WTC11 (cell line): ENCODE measurements around the gene CTIF. TPM values are rescaled to one million over a fixed set of nuclear protein-coding genes. Genes with fewer than 3 reads are reported as not detected.

ENCODE experiments used
- ATAC-seq: fragments of 200-7000 bp; cut with Tn5 transposase; 2 replicates; pipeline ENCODE4 v1.10.0; 2021; ENCODE audit warnings: mild to moderate bottlenecking, moderate library complexity
- CTCF ChIA-PET: fragments of 300-600 bp; sonication (Branson Sonifier 250); formaldehyde crosslinking; loops from one replicate; lab custom pipeline; 2021; ENCODE audit warnings: antibody characterized with exemption; lab: Charles Lee
- POLR2A ChIA-PET: fragments of 350-600 bp; sonication (Branson Sonifier 250); formaldehyde crosslinking; loops from one replicate; lab custom pipeline; 2021; ENCODE audit warnings: antibody characterized with exemption; lab: Charles Lee
- DNase-seq: peaks from one replicate; pipeline ENCODE4 v3.0.0; 2021; ENCODE audit warnings: low spot score
- H3K27ac Mint-ChIP-seq: 2 replicates; pipeline ENCODE4 v1.8.0; 2021; ENCODE audit warnings: mixed read lengths
- H3K27me3 Mint-ChIP-seq: 2 replicates; pipeline ENCODE4 v1.8.0; 2021; ENCODE audit warnings: low read depth, mild to moderate bottlenecking, moderate library complexity, mixed read lengths
- H3K36me3 Mint-ChIP-seq: 2 replicates; pipeline ENCODE4 v1.8.0; 2021; ENCODE audit warnings: mixed read lengths
- H3K4me1 Mint-ChIP-seq: 2 replicates; pipeline ENCODE4 v1.8.0; 2022; ENCODE audit warnings: mixed read lengths
- H3K4me3 Mint-ChIP-seq: 2 replicates; pipeline ENCODE4 v1.8.0; 2021; ENCODE audit warnings: mild to moderate bottlenecking, moderate library complexity, mixed read lengths
- H3K9me3 Mint-ChIP-seq: 2 replicates; pipeline ENCODE4 v1.8.0; 2021; ENCODE audit warnings: mixed read lengths
- FOXK1 ChIP-seq: sonication (generic); formaldehyde crosslinking; IDR thresholded peaks from 2 replicates; pipeline ENCODE4 v1.8.0; 2022; ENCODE audit warnings: mild to moderate bottlenecking, moderate library complexity, missing genetic modification reagents
- HMGA2 ChIP-seq: fragments of 250-450 bp; sonication (Bioruptor Pico); IDR thresholded peaks from 2 replicates; pipeline ENCODE4 v1.4.0; 2021; ENCODE audit warnings: mild to moderate bottlenecking, moderate library complexity
- NFE2L1 ChIP-seq: sonication (generic); formaldehyde crosslinking; IDR thresholded peaks from 2 replicates; pipeline ENCODE4 v1.8.1; 2023; ENCODE audit warnings: missing genetic modification reagents
- SMAD3 ChIP-seq: sonication (generic); formaldehyde crosslinking; IDR thresholded peaks from 2 replicates; pipeline ENCODE4 v1.8.0; 2022; ENCODE audit warnings: missing genetic modification reagents, mild to moderate bottlenecking, borderline replicate concordance
- SOX15 ChIP-seq: fragments of 250-450 bp; sonication (Bioruptor Pico); IDR thresholded peaks from 2 replicates; pipeline ENCODE4 v1.9.0; 2021; ENCODE audit warnings: mild to moderate bottlenecking
- SP1 ChIP-seq: sonication (generic); formaldehyde crosslinking; conservative IDR thresholded peaks from 2 replicates; pipeline ENCODE4 v1.8.1; 2022; ENCODE audit warnings: missing genetic modification reagents
- ZNF138 ChIP-seq: sonication (generic); formaldehyde crosslinking; conservative IDR thresholded peaks from 2 replicates; pipeline ENCODE4 v1.8.1; 2022; ENCODE audit warnings: mild to moderate bottlenecking, moderate library complexity, missing genetic modification reagents
- total RNA-seq: library from RNA; stranded (reverse); gene quantifications from 3 replicates; pipeline ENCODE4 v1.2.3, GENCODE V29; 2021
- TF ChIP-seq, protein P1 (sequence below): sonication (generic); formaldehyde crosslinking; conservative IDR thresholded peaks from 2 replicates; pipeline ENCODE4 v1.8.1; 2023; ENCODE audit warnings: mild to moderate bottlenecking, low read depth, missing genetic modification reagents, moderate library complexity
- TF ChIP-seq, protein P2 (sequence below): sonication (generic); formaldehyde crosslinking; IDR thresholded peaks from 2 replicates; pipeline ENCODE4 v1.8.1; 2023; ENCODE audit warnings: mild to moderate bottlenecking, moderate library complexity, missing genetic modification reagents
- TF ChIP-seq, protein P3 (sequence below): sonication (generic); formaldehyde crosslinking; IDR thresholded peaks from 2 replicates; pipeline ENCODE4 v1.8.0; 2022; ENCODE audit warnings: mild to moderate bottlenecking, missing genetic modification reagents
- TF ChIP-seq, protein P4 (sequence below): sonication (generic); formaldehyde crosslinking; IDR thresholded peaks from 2 replicates; pipeline ENCODE4 v1.8.0; 2022; ENCODE audit warnings: mild to moderate bottlenecking, missing genetic modification reagents
- TF ChIP-seq, protein P5 (sequence below): fragments of 250-450 bp; sonication (Bioruptor Pico); IDR thresholded peaks from 2 replicates; pipeline ENCODE4 v1.9.0; 2021; ENCODE audit warnings: mild to moderate bottlenecking, borderline replicate concordance
- TF ChIP-seq, protein P6 (sequence below): sonication (generic); formaldehyde crosslinking; IDR thresholded peaks from 2 replicates; pipeline ENCODE4 v1.8.0; 2023; ENCODE audit warnings: mild to moderate bottlenecking, missing genetic modification reagents
- TF ChIP-seq, protein P7 (sequence below): fragments of 250-450 bp; sonication (Bioruptor Pico); IDR thresholded peaks from 2 replicates; pipeline ENCODE4 v1.9.0; 2021; ENCODE audit warnings: mild to moderate bottlenecking

CTIF gene
- total RNA-seq, 1 experiment from 2014 or later: 28.5 TPM

DNA sequence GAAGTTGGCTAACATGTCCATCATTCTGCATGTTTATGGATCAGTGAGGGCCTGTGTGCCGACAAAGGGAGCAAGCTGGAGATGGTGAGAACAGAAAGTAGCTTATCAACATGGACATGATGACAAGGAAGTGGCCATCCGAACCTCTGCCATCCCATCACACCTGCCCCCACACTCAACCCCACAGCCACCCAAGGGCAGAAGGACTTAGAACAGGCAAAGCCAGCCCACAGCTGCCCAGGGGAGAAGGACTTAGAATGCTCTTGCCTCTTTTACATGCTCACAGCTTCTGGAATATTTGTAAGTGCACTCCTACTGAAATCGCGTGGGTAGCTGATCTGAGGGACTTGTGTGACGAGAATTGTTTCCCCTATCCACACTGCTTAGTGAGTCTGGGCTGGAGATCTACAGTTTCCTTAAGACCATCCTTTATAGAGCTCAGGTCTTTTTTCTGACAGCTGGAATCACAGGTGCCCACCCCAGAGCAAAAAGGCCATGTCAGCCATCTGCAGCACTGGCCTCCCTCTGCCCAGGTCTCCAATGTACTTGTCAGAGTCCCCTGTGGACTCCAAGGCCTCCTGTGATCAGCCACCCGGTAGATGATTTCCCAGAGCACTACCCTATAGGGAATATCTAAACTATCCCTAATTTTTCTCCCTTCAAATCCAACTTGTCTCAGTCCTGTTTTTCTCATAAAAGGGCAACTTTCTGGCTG, 257.8 kb downstream of the CTIF start:
- ATAC-seq: no peak
- Mint-ChIP-seq H3K4me3 (no peak overlapping the region), H3K27me3 (no peaks in the 10 kb centered on the region), H3K36me3 (no peaks in the 10 kb centered on the region), H3K4me1 (no peaks in the 10 kb centered on the region), H3K9me3 (no peaks in the 10 kb centered on the region), H3K27ac (no peak overlapping the region)
- ChIA-PET CTCF (interaction anchor here (1.2 kb wide), 1 partner anchor 19 kb away, joined by 3 read pairs; no protein-coding TSS in a partner anchor), POLR2A (no interaction called here)
- TF ChIP-seq, protein P1, sequence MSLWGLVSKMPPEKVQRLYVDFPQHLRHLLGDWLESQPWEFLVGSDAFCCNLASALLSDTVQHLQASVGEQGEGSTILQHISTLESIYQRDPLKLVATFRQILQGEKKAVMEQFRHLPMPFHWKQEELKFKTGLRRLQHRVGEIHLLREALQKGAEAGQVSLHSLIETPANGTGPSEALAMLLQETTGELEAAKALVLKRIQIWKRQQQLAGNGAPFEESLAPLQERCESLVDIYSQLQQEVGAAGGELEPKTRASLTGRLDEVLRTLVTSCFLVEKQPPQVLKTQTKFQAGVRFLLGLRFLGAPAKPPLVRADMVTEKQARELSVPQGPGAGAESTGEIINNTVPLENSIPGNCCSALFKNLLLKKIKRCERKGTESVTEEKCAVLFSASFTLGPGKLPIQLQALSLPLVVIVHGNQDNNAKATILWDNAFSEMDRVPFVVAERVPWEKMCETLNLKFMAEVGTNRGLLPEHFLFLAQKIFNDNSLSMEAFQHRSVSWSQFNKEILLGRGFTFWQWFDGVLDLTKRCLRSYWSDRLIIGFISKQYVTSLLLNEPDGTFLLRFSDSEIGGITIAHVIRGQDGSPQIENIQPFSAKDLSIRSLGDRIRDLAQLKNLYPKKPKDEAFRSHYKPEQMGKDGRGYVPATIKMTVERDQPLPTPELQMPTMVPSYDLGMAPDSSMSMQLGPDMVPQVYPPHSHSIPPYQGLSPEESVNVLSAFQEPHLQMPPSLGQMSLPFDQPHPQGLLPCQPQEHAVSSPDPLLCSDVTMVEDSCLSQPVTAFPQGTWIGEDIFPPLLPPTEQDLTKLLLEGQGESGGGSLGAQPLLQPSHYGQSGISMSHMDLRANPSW (CRISPR knock-in tag): no peak
- TF ChIP-seq HMGA2: no peak
- TF ChIP-seq SOX15 (CRISPR knock-in tag): no peak
- no peak for TF ChIP-seq ZNF138
- TF ChIP-seq, protein P2, sequence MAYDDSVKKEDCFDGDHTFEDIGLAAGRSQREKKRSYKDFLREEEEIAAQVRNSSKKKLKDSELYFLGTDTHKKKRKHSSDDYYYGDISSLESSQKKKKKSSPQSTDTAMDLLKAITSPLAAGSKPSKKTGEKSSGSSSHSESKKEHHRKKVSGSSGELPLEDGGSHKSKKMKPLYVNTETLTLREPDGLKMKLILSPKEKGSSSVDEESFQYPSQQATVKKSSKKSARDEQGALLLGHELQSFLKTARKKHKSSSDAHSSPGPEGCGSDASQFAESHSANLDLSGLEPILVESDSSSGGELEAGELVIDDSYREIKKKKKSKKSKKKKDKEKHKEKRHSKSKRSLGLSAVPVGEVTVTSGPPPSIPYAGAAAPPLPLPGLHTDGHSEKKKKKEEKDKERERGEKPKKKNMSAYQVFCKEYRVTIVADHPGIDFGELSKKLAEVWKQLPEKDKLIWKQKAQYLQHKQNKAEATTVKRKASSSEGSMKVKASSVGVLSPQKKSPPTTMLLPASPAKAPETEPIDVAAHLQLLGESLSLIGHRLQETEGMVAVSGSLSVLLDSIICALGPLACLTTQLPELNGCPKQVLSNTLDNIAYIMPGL (CRISPR knock-in tag): no peak
- TF ChIP-seq SP1 (CRISPR knock-in tag): no peak
- TF ChIP-seq, protein P3, sequence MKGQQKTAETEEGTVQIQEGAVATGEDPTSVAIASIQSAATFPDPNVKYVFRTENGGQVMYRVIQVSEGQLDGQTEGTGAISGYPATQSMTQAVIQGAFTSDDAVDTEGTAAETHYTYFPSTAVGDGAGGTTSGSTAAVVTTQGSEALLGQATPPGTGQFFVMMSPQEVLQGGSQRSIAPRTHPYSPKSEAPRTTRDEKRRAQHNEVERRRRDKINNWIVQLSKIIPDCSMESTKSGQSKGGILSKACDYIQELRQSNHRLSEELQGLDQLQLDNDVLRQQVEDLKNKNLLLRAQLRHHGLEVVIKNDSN: no peak
- no peak for TF ChIP-seq FOXK1 (CRISPR knock-in tag)
- TF ChIP-seq, protein P4, sequence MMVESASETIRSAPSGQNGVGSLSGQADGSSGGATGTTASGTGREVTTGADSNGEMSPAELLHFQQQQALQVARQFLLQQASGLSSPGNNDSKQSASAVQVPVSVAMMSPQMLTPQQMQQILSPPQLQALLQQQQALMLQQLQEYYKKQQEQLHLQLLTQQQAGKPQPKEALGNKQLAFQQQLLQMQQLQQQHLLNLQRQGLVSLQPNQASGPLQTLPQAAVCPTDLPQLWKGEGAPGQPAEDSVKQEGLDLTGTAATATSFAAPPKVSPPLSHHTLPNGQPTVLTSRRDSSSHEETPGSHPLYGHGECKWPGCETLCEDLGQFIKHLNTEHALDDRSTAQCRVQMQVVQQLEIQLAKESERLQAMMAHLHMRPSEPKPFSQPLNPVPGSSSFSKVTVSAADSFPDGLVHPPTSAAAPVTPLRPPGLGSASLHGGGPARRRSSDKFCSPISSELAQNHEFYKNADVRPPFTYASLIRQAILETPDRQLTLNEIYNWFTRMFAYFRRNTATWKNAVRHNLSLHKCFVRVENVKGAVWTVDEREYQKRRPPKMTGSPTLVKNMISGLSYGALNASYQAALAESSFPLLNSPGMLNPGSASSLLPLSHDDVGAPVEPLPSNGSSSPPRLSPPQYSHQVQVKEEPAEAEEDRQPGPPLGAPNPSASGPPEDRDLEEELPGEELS (CRISPR knock-in tag): no peak
- TF ChIP-seq, protein P5, sequence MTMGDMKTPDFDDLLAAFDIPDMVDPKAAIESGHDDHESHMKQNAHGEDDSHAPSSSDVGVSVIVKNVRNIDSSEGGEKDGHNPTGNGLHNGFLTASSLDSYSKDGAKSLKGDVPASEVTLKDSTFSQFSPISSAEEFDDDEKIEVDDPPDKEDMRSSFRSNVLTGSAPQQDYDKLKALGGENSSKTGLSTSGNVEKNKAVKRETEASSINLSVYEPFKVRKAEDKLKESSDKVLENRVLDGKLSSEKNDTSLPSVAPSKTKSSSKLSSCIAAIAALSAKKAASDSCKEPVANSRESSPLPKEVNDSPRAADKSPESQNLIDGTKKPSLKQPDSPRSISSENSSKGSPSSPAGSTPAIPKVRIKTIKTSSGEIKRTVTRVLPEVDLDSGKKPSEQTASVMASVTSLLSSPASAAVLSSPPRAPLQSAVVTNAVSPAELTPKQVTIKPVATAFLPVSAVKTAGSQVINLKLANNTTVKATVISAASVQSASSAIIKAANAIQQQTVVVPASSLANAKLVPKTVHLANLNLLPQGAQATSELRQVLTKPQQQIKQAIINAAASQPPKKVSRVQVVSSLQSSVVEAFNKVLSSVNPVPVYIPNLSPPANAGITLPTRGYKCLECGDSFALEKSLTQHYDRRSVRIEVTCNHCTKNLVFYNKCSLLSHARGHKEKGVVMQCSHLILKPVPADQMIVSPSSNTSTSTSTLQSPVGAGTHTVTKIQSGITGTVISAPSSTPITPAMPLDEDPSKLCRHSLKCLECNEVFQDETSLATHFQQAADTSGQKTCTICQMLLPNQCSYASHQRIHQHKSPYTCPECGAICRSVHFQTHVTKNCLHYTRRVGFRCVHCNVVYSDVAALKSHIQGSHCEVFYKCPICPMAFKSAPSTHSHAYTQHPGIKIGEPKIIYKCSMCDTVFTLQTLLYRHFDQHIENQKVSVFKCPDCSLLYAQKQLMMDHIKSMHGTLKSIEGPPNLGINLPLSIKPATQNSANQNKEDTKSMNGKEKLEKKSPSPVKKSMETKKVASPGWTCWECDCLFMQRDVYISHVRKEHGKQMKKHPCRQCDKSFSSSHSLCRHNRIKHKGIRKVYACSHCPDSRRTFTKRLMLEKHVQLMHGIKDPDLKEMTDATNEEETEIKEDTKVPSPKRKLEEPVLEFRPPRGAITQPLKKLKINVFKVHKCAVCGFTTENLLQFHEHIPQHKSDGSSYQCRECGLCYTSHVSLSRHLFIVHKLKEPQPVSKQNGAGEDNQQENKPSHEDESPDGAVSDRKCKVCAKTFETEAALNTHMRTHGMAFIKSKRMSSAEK (CRISPR knock-in tag): no peak
- TF ChIP-seq SMAD3 (CRISPR knock-in tag): no peak
- TF ChIP-seq, protein P6, sequence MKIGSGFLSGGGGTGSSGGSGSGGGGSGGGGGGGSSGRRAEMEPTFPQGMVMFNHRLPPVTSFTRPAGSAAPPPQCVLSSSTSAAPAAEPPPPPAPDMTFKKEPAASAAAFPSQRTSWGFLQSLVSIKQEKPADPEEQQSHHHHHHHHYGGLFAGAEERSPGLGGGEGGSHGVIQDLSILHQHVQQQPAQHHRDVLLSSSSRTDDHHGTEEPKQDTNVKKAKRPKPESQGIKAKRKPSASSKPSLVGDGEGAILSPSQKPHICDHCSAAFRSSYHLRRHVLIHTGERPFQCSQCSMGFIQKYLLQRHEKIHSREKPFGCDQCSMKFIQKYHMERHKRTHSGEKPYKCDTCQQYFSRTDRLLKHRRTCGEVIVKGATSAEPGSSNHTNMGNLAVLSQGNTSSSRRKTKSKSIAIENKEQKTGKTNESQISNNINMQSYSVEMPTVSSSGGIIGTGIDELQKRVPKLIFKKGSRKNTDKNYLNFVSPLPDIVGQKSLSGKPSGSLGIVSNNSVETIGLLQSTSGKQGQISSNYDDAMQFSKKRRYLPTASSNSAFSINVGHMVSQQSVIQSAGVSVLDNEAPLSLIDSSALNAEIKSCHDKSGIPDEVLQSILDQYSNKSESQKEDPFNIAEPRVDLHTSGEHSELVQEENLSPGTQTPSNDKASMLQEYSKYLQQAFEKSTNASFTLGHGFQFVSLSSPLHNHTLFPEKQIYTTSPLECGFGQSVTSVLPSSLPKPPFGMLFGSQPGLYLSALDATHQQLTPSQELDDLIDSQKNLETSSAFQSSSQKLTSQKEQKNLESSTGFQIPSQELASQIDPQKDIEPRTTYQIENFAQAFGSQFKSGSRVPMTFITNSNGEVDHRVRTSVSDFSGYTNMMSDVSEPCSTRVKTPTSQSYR (CRISPR knock-in tag): no peak
- no peak for TF ChIP-seq NFE2L1
- TF ChIP-seq, protein P7, sequence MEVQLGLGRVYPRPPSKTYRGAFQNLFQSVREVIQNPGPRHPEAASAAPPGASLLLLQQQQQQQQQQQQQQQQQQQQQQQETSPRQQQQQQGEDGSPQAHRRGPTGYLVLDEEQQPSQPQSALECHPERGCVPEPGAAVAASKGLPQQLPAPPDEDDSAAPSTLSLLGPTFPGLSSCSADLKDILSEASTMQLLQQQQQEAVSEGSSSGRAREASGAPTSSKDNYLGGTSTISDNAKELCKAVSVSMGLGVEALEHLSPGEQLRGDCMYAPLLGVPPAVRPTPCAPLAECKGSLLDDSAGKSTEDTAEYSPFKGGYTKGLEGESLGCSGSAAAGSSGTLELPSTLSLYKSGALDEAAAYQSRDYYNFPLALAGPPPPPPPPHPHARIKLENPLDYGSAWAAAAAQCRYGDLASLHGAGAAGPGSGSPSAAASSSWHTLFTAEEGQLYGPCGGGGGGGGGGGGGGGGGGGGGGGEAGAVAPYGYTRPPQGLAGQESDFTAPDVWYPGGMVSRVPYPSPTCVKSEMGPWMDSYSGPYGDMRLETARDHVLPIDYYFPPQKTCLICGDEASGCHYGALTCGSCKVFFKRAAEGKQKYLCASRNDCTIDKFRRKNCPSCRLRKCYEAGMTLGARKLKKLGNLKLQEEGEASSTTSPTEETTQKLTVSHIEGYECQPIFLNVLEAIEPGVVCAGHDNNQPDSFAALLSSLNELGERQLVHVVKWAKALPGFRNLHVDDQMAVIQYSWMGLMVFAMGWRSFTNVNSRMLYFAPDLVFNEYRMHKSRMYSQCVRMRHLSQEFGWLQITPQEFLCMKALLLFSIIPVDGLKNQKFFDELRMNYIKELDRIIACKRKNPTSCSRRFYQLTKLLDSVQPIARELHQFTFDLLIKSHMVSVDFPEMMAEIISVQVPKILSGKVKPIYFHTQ (CRISPR knock-in tag): no peak
- no peak for DNase-seq
